ENCODE results near the gene RNF43.

- TF ChIP-seq CTCF (IDR thresholded peaks at IDR 0.05; ENCODE audit: poor library complexity, severe bottlenecking) (no peak), MXI1 (conservative IDR thresholded peaks at IDR 0.05; ENCODE audit: poor library complexity, severe bottlenecking) (no peak)
These were observed 32.4 kb downstream of the RNF43 start for GRCh38 chr17:58384897-58385296.

Data from neural cell (in vitro differentiated cells).